GM21723 (cell line): Measurements from ENCODE around the gene CSF1.
"Not testable (repeated sequence)": the region's sequence is repeated elsewhere in the genome, so short reads cannot be mapped to it uniquely, and the experiment has no call there.

Source experiments
- ATAC-seq: cut with Tn5 transposase; IDR thresholded peaks from one replicate; pipeline ENCODE4 v1.9.1; 2021; ENCODE audit warnings: mild to moderate bottlenecking, moderate library complexity; ENCODE audit not compliant: unreplicated experiment

The CSF1 gene, protein sequence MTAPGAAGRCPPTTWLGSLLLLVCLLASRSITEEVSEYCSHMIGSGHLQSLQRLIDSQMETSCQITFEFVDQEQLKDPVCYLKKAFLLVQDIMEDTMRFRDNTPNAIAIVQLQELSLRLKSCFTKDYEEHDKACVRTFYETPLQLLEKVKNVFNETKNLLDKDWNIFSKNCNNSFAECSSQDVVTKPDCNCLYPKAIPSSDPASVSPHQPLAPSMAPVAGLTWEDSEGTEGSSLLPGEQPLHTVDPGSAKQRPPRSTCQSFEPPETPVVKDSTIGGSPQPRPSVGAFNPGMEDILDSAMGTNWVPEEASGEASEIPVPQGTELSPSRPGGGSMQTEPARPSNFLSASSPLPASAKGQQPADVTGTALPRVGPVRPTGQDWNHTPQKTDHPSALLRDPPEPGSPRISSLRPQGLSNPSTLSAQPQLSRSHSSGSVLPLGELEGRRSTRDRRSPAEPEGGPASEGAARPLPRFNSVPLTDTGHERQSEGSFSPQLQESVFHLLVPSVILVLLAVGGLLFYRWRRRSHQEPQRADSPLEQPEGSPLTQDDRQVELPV

GRCh38 chr1:109910123-109910962 lies at the start of gene CSF1:
CSF1 (plus strand) TSS chr1:109910849; CDS start chr1:109911024, 175 bp downstream.
- no peak for ATAC-seq

DNA sequence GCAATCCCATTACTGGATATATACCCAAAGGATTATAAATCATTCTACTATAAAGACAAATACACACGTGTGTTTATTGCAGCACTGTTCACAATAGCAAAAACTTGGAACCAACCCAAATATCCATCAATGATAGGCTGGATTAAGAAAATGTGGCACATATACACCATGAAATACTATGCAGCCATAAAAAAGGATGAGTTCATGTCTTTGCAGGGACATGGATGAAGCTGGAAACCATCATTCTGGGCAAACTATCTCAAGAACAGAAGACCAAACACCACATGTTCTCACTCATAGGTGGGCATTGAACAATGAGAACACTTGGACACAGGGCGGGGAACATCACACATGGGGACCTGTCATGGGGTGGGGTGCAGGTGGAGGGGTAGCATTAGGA lies 49.0 kb upstream of the CSF1 start:
- not testable (repeated sequence) for ATAC-seq

DNA sequence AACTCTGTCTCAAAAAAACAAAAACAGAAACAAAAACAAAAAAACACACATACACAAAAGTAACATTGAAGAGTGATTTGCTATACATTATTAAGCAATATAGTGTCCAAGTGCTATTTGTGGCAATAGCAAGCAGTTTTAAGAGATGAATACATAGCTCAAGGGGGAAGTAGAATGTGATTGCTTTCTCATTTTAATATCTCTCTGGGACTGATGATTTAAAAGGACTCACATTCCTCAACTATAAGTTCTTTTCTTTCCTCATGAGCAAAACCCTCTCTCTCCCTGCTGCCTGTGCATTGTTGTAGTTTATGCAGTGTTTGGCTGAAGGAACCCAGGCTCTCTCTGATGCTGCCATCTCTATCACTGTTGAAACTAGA lies 47.0 kb upstream of the CSF1 start:
- no peak for ATAC-seq

DNA sequence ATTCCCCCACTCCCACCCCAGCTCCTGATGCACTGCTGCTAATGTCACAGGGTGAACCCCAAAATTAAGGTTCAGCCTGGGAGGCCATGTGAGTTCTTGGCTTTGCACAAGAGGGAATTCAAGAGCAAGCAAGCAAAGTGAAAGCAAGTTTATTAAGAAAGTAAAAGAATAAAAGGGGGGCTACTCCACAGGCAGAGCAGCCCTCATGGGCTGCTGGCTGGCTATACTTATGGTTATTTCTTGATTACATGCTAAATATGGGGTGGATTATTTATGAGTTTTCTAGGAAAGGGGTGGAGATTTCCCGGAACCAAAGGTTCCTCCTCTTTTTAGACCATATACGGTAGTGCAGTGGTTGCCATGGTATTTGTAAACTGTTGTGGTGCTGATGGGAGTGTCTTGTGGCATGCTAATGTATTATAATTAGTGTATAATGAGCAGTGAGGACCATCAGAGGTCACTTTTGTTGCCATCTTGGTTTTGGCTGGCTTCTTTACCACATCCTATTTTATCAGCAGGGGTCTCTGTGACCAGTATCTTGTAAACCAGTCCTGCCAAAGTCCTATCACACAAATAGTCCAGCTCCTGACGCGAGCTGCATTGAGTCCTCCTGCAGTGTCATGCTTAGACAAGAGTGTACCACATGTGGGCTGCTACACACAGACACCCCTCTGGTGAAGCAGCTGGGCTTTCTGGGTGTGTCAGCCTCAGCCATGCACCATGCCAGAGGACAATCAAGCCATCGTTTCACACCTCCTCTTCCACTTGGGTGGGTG lies 46.4 kb upstream of the CSF1 start:
- ATAC-seq: no peak

DNA sequence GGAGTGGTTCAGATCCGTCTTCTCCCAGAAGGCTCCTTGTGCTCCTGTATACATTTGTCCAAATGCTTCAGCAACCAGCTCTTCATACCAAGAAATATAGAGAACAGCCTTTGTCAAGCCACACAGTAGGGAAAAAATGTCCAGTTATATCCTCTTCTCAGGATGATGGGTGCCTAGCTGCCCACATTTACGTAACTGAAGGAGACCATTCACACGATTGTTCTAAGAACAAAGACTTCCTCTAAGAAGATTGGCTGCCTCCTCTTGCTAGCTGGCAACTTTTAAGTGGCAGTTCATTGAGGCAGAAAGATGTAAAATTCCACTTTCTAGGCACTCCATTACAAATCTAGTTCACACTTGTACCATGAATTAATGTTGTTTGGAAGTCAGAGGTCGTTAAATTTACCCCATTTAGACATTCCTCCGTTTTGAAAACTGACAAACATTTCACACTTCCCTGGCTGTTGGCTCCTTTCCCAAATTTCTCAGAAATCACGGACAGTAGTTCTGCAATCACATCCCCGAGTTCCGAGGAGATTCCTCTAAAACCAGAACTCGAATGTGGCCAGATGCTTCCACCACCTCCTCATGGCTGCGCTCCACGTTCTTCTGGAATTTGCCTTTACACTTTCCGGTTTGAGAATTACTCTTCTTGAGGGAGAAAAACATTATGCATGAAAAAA lies 45.6 kb upstream of the CSF1 start:
- ATAC-seq: no peak

DNA sequence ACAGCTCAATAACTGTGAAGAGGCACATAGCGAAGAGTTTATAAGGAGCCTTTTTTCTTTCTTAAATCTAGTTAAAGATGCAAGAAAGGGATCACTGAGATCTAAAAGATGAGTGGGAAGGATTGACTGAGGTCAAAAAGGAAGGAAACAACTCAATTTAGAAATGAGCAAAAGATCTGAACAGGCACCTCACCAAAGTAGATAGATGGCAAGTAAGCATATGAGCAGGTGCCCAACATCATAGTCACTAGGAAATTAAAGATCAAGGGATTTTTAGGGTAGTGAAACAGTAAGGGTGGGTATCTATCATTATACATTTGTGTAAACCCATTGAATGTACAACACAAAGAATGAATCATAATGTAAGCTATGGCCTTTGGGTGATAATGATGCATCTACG lies 44.6 kb upstream of the CSF1 start:
- ATAC-seq: no peak

DNA sequence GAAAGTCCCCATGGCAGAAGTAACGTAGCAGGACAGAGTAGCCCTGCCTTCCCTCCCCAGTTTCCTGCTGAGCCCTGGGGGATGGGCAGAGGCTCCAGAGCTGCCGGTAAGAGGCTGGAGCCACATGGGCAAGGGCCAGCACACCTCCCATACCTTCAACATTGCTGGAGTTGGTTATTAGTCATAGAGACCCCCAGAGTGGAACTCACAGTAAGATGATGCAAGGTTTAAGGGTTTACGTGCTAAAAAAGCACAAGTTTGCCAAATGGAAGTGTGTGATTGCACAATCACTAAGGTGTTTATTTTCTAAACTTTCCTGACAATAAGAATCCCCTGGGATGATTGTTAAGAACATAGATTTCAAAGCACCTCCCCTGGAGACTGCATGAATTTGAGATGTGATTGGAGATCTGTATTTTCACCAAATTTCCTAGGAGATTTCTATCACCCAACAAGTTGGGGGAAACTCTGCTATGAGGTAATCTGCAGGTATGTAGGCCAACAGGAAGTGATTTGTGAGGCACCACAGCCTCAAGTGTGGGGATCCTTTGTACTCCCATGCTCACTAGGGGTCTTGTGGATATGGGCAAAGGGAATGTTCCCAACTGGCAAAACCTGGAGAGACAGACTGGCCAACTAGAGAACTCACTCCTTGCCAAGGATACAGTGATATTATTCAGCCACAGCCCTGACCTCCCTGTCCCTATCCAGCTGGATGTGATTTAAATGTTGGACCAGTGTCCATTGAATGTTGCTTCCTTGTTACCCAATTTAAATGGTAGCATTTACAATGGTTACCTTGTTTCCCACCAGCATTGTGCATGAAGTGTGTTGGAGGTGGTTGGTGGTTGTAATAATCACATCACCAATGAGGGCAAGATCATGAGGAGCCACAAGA lies 37.1 kb upstream of the CSF1 start:
- no peak for ATAC-seq

GRCh38 chr1:109874445-109874844 lies 36.2 kb upstream of the CSF1 start:
- no peak for ATAC-seq

- no peak for ATAC-seq
Observed at GRCh38 chr1:109875874-109876273, 34.8 kb upstream of the CSF1 start.

- ATAC-seq: no peak
Observed at GRCh38 chr1:109876617-109877316, 33.9 kb upstream of the CSF1 start.

GRCh38 chr1:109877317-109877771 lies 33.3 kb upstream of the CSF1 start:
- no peak for ATAC-seq

DNA sequence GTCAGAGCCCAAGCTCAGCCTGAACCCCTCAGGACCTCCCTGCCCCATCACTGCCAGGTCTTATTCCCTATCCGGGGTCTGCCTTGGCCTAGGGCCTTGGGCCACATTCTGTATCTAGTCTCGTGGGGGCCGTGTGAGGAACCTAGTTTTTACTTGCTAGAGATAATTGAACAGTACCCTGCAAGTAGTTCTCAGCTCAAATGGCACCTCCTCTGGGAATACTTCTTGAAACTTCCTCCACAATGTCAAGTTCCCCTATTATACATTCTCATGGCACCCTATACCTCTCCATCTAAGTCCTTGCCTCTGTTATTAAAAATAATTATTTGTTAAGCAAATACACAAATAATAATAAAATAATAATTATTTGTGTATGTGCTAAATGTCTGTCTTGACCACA lies 32.9 kb upstream of the CSF1 start:
- ATAC-seq: no peak

- ATAC-seq: no peak
Observed at GRCh38 chr1:109878531-109879104, 32.0 kb upstream of the CSF1 start.

DNA sequence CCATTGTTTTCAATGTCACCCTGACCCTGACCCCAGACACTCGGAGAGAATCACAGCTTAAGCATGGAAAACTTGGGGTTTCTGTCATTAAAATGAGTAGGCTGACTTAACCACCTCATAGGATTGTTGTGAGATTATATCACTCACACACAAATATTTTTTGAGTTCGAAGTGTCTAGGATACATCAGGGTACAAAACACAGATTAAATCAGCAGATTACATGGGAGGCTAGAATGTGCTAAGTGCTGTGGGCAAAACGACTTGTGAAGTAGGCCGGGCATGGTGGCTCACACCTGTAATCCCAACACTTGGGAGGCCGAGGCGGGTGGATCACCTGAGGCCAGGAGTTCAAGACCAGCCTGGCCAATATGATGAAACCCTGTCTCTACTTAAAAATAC lies 31.3 kb upstream of the CSF1 start:
- not testable (repeated sequence) for ATAC-seq

GRCh38 chr1:109879881-109880525 lies 30.6 kb upstream of the CSF1 start:
- ATAC-seq: no peak

DNA sequence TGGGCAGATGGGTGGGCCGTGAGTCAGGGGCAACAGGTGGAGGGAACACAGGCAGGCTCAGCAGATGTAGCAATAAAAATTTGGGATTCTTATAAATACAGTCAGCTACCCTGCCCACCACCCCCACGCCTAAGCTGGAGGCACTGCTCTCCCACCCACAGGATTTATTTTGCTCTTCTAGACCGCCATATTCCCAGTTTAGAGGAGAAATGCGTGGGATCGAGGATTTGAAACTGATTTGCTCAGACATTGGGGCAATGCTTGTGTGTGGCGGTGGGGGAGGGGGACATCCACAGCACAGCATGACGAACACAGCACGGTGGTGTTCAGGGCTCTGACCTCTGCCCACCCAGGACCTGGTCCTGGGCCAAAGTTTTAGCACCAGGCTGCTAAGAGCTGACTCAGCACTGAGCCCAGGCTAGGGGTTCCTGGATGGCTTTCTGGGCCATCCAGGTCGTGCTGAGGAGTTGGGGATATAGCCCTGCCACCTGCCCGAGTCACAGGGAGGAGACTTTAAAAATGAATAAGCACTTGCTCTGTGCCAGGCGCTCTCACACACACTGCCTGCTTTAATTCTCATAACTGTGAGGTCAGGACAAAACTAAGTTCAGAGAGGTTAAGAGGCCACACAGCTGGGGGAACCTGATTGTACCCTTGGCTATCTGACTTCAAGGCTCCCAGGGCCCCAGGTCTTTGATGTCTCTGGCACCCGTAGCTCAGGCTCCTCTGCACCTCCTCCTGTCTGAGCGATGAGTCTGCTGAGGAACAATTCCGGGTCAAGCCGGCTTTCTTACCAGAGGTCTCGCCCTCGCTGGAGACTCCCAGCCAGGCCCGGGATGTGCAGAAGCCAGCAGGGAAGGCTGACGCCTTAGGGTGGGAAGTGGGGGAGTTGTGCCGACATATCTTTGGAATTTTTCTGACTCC lies 29.4 kb upstream of the CSF1 start:
- ATAC-seq: no peak

- no peak for ATAC-seq
Observed at GRCh38 chr1:109881906-109882287, 28.8 kb upstream of the CSF1 start.
